Measurements from ENCODE around the gene MPP3.
"Not testable (repeated sequence)": the region's sequence is repeated elsewhere in the genome, so short reads cannot be mapped to it uniquely, and the experiment has no call there.

The MPP3 gene

GRCh38 chr17:43860077-43860725 lies 27.3 kb upstream of the MPP3 start:
- DNase-seq, result no peak

DNA sequence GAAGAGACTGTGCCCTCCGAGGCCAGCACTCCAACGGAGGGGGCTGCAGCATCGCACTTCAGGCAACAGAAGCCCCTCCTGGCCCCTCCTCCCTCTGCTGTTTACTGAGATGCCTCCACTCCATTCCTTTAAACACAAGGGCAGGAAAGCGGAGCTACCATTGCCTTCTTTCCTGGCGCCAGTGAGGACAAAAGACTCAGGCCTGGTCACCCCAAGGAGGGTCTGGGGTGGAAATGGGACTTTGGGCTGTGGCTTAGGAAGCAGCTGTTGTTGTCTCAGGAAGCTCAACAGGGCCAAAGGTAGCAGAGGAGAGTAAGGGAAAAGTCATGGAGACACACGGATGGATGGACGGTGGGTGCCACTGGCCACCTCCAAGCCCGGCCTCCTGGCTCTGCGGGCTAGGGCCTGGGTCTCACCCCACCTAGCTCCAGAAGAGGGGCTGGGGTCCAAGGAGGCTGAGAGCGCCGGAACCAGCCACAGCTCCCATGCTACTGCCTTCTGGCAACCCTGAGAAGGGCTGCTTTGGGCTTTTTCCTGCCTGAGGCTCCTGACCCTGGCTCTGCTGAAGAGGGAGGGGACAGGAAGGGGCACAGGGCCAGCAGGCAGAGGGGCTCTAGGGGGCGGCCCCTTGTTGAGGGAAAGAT lies 25.1 kb upstream of the MPP3 start:
- no peak for DNase-seq

GRCh38 chr17:43857141-43857540 lies 24.2 kb upstream of the MPP3 start:
- DNase-seq, result no peak

GRCh38 chr17:43856141-43856540 lies 23.2 kb upstream of the MPP3 start:
- DNase-seq, result no peak

GRCh38 chr17:43855061-43855460 lies 22.1 kb upstream of the MPP3 start:
- DNase-seq, result no peak

- DNase-seq, result no peak
These were observed 21.6 kb upstream of the MPP3 start for GRCh38 chr17:43854498-43854897.

GRCh38 chr17:43853546-43853945 lies 20.6 kb upstream of the MPP3 start:
- DNase-seq, result no peak

DNA sequence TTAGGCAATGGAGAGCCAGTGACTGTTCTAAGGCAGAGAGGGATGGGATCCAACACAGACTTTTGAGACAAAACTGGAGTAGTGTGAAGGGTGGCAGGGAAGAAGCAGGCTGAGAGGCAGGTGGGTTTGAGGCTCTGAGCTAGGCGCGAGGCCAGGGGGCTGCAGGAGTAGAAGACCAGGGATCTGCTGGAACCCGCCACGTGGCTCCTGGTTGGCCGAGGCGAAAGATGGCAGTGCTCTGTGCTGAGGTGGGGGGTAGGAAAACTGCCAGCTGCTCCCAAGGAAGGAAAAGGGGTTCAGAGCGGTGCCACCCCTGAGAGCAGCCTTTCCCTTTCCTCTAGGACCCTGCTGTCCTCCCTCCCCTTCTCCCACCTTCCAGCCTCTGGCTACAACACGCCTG lies 19.6 kb upstream of the MPP3 start:
- no peak for DNase-seq

GRCh38 chr17:43849116-43849515 lies 16.2 kb upstream of the MPP3 start:
- no peak for DNase-seq

DNA sequence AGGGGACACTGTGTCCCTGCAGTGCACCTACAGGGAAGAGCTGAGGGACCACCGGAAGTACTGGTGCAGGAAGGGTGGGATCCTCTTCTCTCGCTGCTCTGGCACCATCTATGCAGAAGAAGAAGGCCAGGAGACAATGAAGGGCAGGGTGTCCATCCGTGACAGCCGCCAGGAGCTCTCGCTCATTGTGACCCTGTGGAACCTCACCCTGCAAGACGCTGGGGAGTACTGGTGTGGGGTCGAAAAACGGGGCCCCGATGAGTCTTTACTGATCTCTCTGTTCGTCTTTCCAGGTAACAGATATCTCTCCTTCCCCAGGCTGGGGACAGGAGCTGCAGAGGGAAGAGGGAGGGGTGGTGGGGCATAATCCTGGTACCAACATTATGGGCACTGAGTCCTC lies 15.7 kb upstream of the MPP3 start:
- DNase-seq, result no peak

GRCh38 chr17:43846963-43847371 lies 14.0 kb upstream of the MPP3 start, which contains the start of gene CD300LG:
CD300LG (plus strand) TSS chr17:43847176; CDS start chr17:43847217, 41 bp downstream.
- DNase-seq, result no peak

GRCh38 chr17:43846221-43846712 lies 13.3 kb upstream of the MPP3 start:
- peak; percentile 45 to 61 for DNase-seq

- no peak for DNase-seq
These were observed 12.8 kb upstream of the MPP3 start for GRCh38 chr17:43845766-43846165.

DNA sequence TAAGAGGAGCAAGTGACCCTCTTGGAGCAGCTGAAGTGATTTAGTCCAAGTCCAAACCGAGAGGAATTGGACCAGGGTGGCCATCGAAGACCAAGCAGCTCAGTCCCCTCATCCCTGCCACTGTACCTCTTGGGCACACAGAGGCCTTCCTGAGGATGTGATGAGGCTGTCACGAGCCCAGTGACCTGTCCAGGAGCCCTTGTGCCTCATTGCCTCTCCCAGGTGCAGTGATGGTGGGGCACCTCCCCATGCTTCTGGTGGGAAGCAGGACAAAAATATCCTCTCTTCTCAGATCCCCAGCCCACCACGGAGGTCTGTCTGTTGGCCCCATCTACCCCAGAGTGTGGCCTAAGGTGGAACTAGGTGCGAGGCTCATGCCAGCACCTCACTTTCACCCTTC lies 11.3 kb upstream of the MPP3 start:
- no peak for DNase-seq

GRCh38 chr17:43842975-43843325 lies 10.0 kb upstream of the MPP3 start:
- no peak for DNase-seq

DNA sequence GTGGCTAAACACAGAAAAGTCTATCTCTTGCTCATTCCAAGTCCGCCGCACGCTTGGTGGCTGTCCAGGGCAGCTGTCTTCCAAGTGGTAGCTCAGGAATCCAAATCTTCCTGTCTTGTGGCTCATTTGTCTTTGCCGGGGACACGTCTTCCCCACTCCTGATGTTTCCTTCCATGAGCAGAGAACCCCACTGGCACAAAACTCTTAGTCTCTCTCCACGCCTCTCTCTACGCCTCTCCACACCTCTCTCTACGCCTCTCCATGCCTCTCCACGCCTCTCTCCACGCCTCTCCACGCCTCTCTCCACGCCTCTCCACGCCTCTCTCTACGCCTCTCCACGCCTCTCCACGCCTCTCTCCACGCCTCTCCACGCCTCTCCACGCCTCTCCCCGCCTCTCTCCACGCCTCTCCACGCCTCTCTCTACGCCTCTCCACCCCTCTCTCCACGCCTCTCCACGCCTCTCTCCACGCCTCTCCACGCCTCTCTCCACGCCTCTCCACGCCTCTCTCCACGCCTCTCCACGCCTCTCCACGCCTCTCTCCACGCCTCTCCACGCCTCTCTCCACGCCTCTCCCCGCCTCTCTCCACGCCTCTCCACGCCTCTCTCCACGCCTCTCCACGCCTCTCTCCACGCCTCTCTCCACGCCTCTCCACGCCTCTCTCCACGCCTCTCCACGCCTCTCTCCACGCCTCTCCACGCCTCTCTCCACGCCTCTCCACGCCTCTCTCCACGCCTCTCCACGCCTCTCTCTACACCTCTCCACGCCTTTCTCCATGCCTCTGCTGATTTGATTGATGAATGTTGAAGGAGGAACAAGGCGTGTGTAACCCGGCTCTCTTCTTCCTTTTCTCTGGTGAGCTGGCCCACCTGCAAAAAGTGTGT lies 9.4 kb upstream of the MPP3 start:
- not testable (repeated sequence) for DNase-seq

DNA sequence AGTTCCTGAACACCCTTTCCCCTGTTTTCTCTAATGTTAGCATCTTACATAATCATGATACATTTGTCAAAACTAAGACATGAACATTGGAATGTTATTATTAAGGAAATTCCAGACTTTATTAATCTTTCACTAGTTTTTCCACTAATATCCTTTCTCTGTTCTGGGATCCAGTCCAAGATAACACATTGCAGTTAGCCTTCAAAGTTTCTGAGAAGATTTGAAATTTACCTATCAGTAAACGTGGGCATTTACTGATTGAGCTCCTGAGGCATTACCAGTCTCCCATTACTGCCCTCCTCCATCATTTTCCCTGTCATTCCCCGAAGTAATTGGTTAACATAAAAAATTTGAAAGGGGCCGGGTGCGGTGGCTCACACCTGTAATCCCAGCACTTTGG lies 8.3 kb upstream of the MPP3 start:
- no peak for DNase-seq

GRCh38 chr17:43840814-43841213 lies 7.9 kb upstream of the MPP3 start:
- DNase-seq, result peak; percentile 26 to 34

DNA sequence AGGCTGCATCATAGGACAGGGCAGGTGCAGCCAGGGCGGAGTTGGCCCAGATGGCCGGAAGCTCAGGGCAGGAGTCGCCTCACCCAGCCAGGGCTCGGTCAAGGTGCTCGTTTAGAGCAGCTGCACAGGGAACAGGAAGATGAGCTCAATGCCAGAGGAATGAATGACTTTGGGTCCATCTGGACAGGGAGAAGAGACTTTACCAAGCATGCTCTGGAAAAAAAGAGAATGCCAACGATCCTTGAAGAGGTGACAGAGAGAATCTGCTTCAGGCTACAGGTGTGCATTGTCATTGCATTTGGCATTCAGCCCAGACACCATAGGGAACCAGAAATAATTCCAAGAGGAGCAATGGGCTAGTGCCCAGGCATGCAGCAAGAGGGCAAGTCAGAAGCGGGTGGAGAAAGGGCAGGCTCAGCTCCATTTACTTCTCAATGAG lies 6.7 kb upstream of the MPP3 start:
- no peak for DNase-seq

GRCh38 chr17:43834106-43834505 lies 1.2 kb upstream of the MPP3 start:
- DNase-seq, result no peak

DNA sequence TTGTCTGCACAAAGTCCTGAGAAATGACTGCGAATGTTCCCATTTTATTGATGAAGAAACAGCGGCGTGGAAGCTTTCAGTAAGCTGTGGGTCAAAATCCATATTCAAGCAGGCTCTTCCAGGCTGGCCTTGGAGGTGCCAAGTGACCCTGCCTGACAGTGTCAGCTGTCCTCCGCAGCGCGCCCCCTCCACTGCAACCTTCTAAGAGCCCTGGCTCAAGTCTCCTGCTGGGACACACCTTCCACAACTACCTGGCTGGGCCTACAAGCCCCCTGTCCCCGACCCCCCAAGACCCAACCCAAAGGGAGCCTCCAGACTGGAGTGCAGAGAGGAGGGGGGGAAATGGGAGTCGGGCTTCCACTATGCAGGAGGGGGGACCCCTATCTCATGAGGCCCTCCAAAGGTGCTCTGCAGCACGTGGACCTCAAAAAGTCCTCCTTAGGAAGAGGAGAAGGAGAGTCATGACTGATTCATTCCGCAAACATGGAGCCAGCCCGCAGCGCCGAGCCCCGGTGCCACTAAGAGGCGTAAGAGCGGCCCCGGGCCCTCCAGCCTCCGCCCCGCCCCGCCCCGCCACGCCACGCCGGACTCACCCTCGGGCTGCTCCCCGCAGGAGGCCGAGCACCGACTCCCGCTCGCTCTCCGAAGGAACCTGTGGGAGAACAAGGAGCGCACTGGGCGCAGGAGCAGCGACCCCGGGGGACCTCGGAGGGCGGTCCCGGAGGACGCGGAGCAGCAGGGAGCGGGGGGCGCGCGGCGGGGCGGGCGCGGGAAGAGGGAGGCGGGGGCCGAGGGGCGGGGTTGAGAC lies 574 bp downstream of the MPP3 start:
- no peak for DNase-seq

- DNase-seq, result no peak
These were observed 1.3 kb downstream of the MPP3 start for GRCh38 chr17:43831633-43832032.

All from Kasumi-1 (cell line).